HG03135 (cell line): ENCODE results near the gene FHOD3.
"Not testable (repeated sequence)": the region's sequence is repeated elsewhere in the genome, so short reads cannot be mapped to it uniquely, and the experiment has no call there.

Source experiments
- ATAC-seq: cut with Tn5 transposase; IDR thresholded peaks from one replicate; pipeline ENCODE4 v1.9.1; 2021; ENCODE audit warnings: mild to moderate bottlenecking, moderate library complexity; ENCODE audit not compliant: unreplicated experiment

The FHOD3 gene

GRCh38 chr18:36348331-36348730, 50.8 kb downstream of the FHOD3 start:
- no peak for ATAC-seq

- ATAC-seq: no peak
Observed at GRCh38 chr18:36348971-36349417, 51.5 kb downstream of the FHOD3 start.

GRCh38 chr18:36349552-36349951, 52.0 kb downstream of the FHOD3 start:
- ATAC-seq: no peak

- ATAC-seq: no peak
Observed at GRCh38 chr18:36350251-36350651, 52.7 kb downstream of the FHOD3 start.

- no peak for ATAC-seq
Observed at GRCh38 chr18:36350839-36351469, 53.4 kb downstream of the FHOD3 start.

GRCh38 chr18:36352384-36352783, 54.9 kb downstream of the FHOD3 start:
- no peak for ATAC-seq

- no peak for ATAC-seq
Observed at GRCh38 chr18:36354989-36355388, 57.5 kb downstream of the FHOD3 start.

GRCh38 chr18:36355511-36355910, 58.0 kb downstream of the FHOD3 start:
- no peak for ATAC-seq

- ATAC-seq: not testable (repeated sequence)
Observed at GRCh38 chr18:36356741-36357140, 59.2 kb downstream of the FHOD3 start.

- ATAC-seq: no peak
Observed at GRCh38 chr18:36358141-36358540, 60.6 kb downstream of the FHOD3 start.

GRCh38 chr18:36360256-36360909, 62.9 kb downstream of the FHOD3 start:
- no peak for ATAC-seq

GRCh38 chr18:36364911-36365624, 67.6 kb downstream of the FHOD3 start:
- no peak for ATAC-seq

- ATAC-seq: no peak
Observed at GRCh38 chr18:36365836-36366775, 68.6 kb downstream of the FHOD3 start.

GRCh38 chr18:36366994-36367839, 69.7 kb downstream of the FHOD3 start:
- ATAC-seq: peak; percentile 54

GRCh38 chr18:36368889-36369288, 71.4 kb downstream of the FHOD3 start:
- no peak for ATAC-seq

GRCh38 chr18:36372903-36373311, 75.4 kb downstream of the FHOD3 start:
- ATAC-seq: no peak

- no peak for ATAC-seq
Observed at GRCh38 chr18:36374262-36374661, 76.7 kb downstream of the FHOD3 start.

- ATAC-seq: no peak
Observed at GRCh38 chr18:36375118-36375517, 77.6 kb downstream of the FHOD3 start.

GRCh38 chr18:36376361-36376760, 78.8 kb downstream of the FHOD3 start:
- no peak for ATAC-seq

- no peak for ATAC-seq
Observed at GRCh38 chr18:36377626-36378025, 80.1 kb downstream of the FHOD3 start.
